GM12873 (cell line): Measurements from ENCODE around the gene NLRP6.

Source experiments
- TF ChIP-seq, protein P1 (sequence below): IDR thresholded peaks from 2 replicates; pipeline ENCODE4 v1.5.1; 2012; ENCODE audit warnings: low read depth, mild to moderate bottlenecking, moderate library complexity, low read length, control low read depth; ENCODE audit not compliant: insufficient read depth; ENCODE audit errors: missing control alignments

NLRP6 gene

DNA sequence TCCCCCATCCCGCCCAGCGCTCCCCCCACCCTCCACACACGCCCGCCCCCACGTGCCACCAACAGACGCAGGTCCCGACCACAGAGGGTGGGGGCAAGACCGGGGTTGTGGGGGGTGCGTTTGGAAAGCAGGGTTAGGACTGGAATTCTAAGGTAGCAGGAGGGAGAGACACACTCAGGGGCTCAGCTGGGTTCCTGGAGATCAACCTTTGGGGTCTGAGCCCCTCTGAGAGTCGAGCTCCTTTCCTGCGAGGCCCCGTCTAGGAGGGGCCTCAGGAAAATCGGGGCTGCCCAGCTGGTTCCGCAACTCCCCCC lies 11.1 kb downstream of the NLRP6 start:
- TF ChIP-seq, protein P1, sequence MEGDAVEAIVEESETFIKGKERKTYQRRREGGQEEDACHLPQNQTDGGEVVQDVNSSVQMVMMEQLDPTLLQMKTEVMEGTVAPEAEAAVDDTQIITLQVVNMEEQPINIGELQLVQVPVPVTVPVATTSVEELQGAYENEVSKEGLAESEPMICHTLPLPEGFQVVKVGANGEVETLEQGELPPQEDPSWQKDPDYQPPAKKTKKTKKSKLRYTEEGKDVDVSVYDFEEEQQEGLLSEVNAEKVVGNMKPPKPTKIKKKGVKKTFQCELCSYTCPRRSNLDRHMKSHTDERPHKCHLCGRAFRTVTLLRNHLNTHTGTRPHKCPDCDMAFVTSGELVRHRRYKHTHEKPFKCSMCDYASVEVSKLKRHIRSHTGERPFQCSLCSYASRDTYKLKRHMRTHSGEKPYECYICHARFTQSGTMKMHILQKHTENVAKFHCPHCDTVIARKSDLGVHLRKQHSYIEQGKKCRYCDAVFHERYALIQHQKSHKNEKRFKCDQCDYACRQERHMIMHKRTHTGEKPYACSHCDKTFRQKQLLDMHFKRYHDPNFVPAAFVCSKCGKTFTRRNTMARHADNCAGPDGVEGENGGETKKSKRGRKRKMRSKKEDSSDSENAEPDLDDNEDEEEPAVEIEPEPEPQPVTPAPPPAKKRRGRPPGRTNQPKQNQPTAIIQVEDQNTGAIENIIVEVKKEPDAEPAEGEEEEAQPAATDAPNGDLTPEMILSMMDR = no peak

- TF ChIP-seq, protein P1 = no peak
Observed at GRCh38 chr11:289712-290620, 11.8 kb downstream of the NLRP6 start.

- TF ChIP-seq, protein P1 = no peak
Observed at GRCh38 chr11:290621-291231, 12.5 kb downstream of the NLRP6 start.

DNA sequence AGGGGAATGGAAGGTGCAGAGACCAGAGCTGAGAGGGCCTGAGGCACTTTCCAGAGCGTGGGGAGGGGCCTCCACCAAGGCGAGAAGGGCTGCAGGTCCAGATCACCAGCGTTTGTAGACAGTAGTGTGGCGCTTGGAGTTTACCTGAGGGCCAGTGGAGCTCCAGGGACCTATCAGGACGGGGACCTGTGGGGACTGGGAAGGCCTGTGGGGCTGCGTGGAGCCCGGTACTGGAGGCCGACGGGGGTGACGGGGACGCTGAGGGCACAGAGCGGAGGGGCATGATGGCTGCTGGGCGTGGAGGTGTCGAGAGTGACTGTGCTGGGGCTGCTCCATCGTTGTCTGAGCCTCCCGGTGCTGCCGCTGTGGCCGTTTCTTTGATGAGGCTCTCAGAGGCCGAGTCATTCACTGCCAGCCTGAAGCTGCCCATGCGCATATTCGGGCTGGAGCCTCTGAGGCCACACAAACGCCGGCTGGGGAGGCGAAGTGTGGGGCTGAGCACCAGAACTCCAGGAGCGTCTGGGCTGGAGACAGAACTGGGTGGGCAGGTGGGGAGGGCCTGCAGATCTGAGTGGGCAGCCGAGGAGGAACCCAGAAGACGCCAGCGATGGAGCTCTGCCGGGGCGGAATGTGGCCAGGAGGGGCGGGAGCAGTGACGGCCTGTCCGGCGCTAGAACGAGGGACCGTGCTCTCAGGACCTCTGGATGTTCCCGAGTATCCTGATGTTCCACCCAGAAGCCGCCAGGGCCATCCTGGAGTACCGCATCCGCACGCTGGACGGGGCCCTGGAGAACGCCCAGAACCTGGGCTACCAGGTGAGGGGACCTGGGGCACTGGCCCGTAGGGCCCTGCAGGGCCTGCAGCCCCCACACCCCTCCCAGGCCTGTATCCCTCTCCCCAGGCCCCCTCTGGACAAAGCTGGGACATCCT lies 13.3 kb downstream of the NLRP6 start:
- TF ChIP-seq, protein P1 = no peak

- TF ChIP-seq, protein P1 = no peak
Observed at GRCh38 chr11:292211-293121, 14.3 kb downstream of the NLRP6 start.

DNA sequence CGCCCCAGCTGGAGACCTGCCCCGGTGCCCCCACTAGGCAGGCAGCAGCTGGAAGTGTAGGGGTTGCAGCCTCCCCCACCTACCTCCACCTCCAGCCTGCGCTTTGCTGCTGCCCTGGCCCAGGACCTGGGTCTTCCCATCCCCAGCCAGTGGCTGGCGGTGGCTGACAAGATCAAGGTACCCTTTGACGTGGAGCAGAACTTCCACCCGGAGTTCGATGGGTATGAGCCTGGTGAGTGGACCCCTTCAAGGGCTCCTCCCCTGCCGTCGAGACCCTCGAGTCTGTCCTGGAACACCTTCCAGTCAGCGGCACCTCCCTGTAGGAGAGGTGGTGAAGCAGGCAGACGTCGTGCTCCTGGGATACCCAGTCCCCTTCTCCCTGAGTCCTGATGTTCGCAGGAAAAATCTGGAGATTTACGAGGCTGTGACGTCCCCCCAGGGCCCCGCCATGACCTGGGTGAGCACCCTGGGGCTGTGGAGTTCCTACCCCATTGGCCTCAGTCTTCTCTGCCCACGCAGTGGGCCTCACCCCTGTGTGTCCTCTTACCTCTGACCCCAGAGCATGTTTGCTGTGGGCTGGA lies 15.2 kb downstream of the NLRP6 start:
- TF ChIP-seq, protein P1 = no peak
